Measurements from ENCODE around the gene ADGRD1.

The ADGRD1 gene

GRCh38 chr12:130938186-130938585, 15.5 kb upstream of the ADGRD1 start:
- no peak for DNase-seq

- DNase-seq, result no peak
These were observed 8.8 kb upstream of the ADGRD1 start for GRCh38 chr12:130944878-130945277.

- no peak for DNase-seq
These were observed 7.8 kb upstream of the ADGRD1 start for GRCh38 chr12:130945786-130946492.

GRCh38 chr12:130947028-130947613, 6.6 kb upstream of the ADGRD1 start:
- peak; percentile 19 to 63 (median 52) for DNase-seq

- DNase-seq, result no peak
These were observed 5.6 kb upstream of the ADGRD1 start for GRCh38 chr12:130948136-130948535.

GRCh38 chr12:130948751-130949150, 5.0 kb upstream of the ADGRD1 start:
- no peak for DNase-seq

GRCh38 chr12:130949806-130950205, 3.9 kb upstream of the ADGRD1 start:
- DNase-seq, result no peak

- no peak for DNase-seq
These were observed 2.1 kb upstream of the ADGRD1 start for GRCh38 chr12:130951636-130952035.

GRCh38 chr12:130952171-130952954, 1.3 kb upstream of the ADGRD1 start:
- no peak for DNase-seq

- no peak for DNase-seq
These were observed 781 bp downstream of the ADGRD1 start for GRCh38 chr12:130954544-130954831.

- no peak for DNase-seq
These were observed 1.6 kb downstream of the ADGRD1 start for GRCh38 chr12:130955238-130955816.

GRCh38 chr12:130956009-130956408, 2.3 kb downstream of the ADGRD1 start:
- DNase-seq, result no peak

GRCh38 chr12:130956456-130957303, 3.0 kb downstream of the ADGRD1 start:
- no peak for DNase-seq

GRCh38 chr12:130957304-130957621, 3.6 kb downstream of the ADGRD1 start:
- DNase-seq, result no peak

GRCh38 chr12:130958557-130959140, 4.9 kb downstream of the ADGRD1 start:
- DNase-seq, result no peak

- DNase-seq, result no peak
These were observed 5.9 kb downstream of the ADGRD1 start for GRCh38 chr12:130959632-130960031.

GRCh38 chr12:130960058-130960457, 6.4 kb downstream of the ADGRD1 start:
- DNase-seq, result no peak

GRCh38 chr12:130960787-130961186, 7.1 kb downstream of the ADGRD1 start:
- no peak for DNase-seq

- DNase-seq, result no peak
These were observed 8.3 kb downstream of the ADGRD1 start for GRCh38 chr12:130961921-130962451.

- no peak for DNase-seq
These were observed 11.5 kb downstream of the ADGRD1 start for GRCh38 chr12:130965214-130965613.

GRCh38 chr12:130965668-130966067, 12.0 kb downstream of the ADGRD1 start:
- peak; percentile 21 to 77 (median 60) for DNase-seq

- DNase-seq, result peak; percentile 59 to 85 (median 78)
These were observed 12.8 kb downstream of the ADGRD1 start for GRCh38 chr12:130966443-130967030.

Data from suppressor macrophage (primary cell).